ENCODE data around the gene SNX33.
A peak's percentile ranks its signal among the peaks of the same experiment; 100 is the strongest.
"Not testable (repeated sequence)": the region's sequence is repeated elsewhere in the genome, so short reads cannot be mapped to it uniquely, and the experiment has no call there.

Gene SNX33

GRCh38 chr15:75647370-75648155, at the start of gene SNX33:
Gene SNX33 (plus strand): TSS chr15:75647912. CDS start chr15:75649103, 1,191 bp downstream.
- no peak for DNase-seq (ENCODE audit: low read depth)

GRCh38 chr15:75598361-75598760, 49.4 kb upstream of the SNX33 start:
- no peak for DNase-seq (ENCODE audit: low read depth)

GRCh38 chr15:75599401-75599800, 48.3 kb upstream of the SNX33 start:
- DNase-seq (ENCODE audit: low read depth): no peak

- DNase-seq (ENCODE audit: low read depth): no peak
Measured at GRCh38 chr15:75606026-75606425, 41.7 kb upstream of the SNX33 start.

GRCh38 chr15:75606711-75607699, 40.7 kb upstream of the SNX33 start:
- DNase-seq (ENCODE audit: low read depth): no peak

- DNase-seq (ENCODE audit: low read depth): no peak
Measured at GRCh38 chr15:75616766-75617165, 30.9 kb upstream of the SNX33 start.

GRCh38 chr15:75620058-75620820, 27.5 kb upstream of the SNX33 start:
- DNase-seq (ENCODE audit: low read depth): no peak

GRCh38 chr15:75620841-75621391, 26.8 kb upstream of the SNX33 start:
- DNase-seq (ENCODE audit: low read depth): peak; percentile 80

GRCh38 chr15:75622505-75622904, 25.2 kb upstream of the SNX33 start:
- DNase-seq (ENCODE audit: low read depth): no peak

- no peak for DNase-seq (ENCODE audit: low read depth)
Measured at GRCh38 chr15:75625542-75626347, 22.0 kb upstream of the SNX33 start, which contains the start of gene SNUPN. Gene SNUPN (minus strand): TSS chr15:75625725. CDS start chr15:75621051, 4,674 bp downstream.

GRCh38 chr15:75631935-75632334, 15.8 kb upstream of the SNX33 start:
- no peak for DNase-seq (ENCODE audit: low read depth)

GRCh38 chr15:75633922-75634321, 13.8 kb upstream of the SNX33 start:
- not testable (repeated sequence) for DNase-seq (ENCODE audit: low read depth)

- DNase-seq (ENCODE audit: low read depth): no peak
Measured at GRCh38 chr15:75636026-75636425, 11.7 kb upstream of the SNX33 start.

GRCh38 chr15:75637245-75638009, 10.3 kb upstream of the SNX33 start:
- no peak for DNase-seq (ENCODE audit: low read depth)

GRCh38 chr15:75639191-75639708, 8.5 kb upstream of the SNX33 start:
- no peak for DNase-seq (ENCODE audit: low read depth)

GRCh38 chr15:75639709-75640482, 7.8 kb upstream of the SNX33 start, which contains the start of gene IMP3:
Gene IMP3 (minus strand): TSS chr15:75640224. CDS start chr15:75640168, 56 bp downstream.
- peak; percentile 83 for DNase-seq (ENCODE audit: low read depth)

GRCh38 chr15:75640483-75641178, 7.1 kb upstream of the SNX33 start:
- DNase-seq (ENCODE audit: low read depth): no peak

GRCh38 chr15:75641179-75641503, 6.6 kb upstream of the SNX33 start:
- no peak for DNase-seq (ENCODE audit: low read depth)

Data from non-pigmented ciliary epithelial cell (primary cell).